ENCODE measurements around the gene SCAMP4.
A peak's percentile ranks its signal among the peaks of the same experiment; 100 is the strongest.
"Not testable (repeated sequence)": the region's sequence is repeated elsewhere in the genome, so short reads cannot be mapped to it uniquely, and the experiment has no call there.

Gene SCAMP4

DNA sequence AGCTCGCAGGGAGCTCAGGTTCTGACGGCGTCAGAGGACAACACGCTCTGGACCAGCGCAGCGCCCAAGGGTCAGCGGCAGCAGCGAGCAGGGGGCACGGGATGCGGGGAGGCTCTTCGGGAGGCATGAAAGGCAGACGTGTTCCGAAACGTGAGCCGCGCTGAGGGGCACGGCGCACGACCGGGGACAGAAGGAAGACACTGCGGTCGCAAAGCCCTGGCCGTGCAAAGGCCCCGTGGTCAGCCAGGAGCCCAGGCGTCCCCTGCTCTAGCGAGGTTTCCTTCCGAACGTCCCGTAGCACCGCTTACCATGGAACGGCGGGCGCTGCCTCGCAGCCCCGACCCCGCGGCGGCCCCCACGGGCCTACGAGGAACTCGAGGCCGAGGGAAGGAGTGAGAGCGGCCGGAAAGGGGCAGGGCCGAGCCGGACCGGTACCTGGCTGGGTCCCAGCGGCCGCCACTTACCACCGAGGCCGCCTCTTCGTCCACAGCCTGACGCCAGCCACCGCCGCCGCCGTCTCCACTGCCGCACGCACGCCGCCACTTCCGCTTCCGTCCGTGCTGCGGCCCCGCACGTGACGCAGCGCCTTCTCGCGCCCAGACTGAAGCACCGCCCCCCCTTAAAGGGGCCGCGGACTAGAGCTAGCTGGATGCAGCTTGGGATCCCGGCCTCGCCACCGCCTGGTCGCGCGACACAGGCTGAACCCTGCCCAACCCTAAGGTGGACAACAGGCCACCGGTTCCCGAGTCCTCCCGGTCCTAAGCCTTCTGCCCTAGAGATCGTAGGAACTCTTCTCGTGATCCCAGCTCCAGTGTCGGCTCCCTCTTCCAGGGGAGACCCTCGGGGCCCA lies 29.3 kb upstream of the SCAMP4 start:
- DNase-seq (peak; percentile 89), ATAC-seq (ENCODE audit: insufficient read depth, low read depth) (peak; percentile 96)
- peaks cover 42% of the 10 kb centered on the region for H4K20me1 ChIP-seq (ENCODE audit: insufficient read depth, low read length)
- H3K9me3 ChIP-seq (ENCODE audit: insufficient read depth, low read length, severe bottlenecking) = no peaks in the 10 kb centered on the region
- peak overlapping the region; percentile 74 for H3K27ac ChIP-seq (ENCODE audit: low read length)
- H3K4me1 ChIP-seq (ENCODE audit: insufficient read depth, low read length) = peaks cover 40% of the 10 kb centered on the region
- H3K79me2 ChIP-seq (ENCODE audit: insufficient read depth, low read length) = peaks cover 62% of the 10 kb centered on the region
- peak overlapping the region; percentile 91 for H2AFZ ChIP-seq (ENCODE audit: low read depth, low read length)
- peak overlapping the region; percentile 99 to 100 for H3K4me3 ChIP-seq (ENCODE audit: low read depth in 1 of 2, low read length in 2 of 2)
- H3K27me3 ChIP-seq (ENCODE audit: insufficient read depth, low read length, poor library complexity) = no peaks in the 10 kb centered on the region
- H3K36me3 ChIP-seq (ENCODE audit: insufficient read depth, low read length) = peaks cover 37% of the 10 kb centered on the region
- no peak for TF ChIP-seq EZH2 (IDR thresholded peaks at IDR 0.05; ENCODE audit: borderline replicate concordance, low read depth, low read length, severe bottlenecking)
- TF ChIP-seq, protein P1, sequence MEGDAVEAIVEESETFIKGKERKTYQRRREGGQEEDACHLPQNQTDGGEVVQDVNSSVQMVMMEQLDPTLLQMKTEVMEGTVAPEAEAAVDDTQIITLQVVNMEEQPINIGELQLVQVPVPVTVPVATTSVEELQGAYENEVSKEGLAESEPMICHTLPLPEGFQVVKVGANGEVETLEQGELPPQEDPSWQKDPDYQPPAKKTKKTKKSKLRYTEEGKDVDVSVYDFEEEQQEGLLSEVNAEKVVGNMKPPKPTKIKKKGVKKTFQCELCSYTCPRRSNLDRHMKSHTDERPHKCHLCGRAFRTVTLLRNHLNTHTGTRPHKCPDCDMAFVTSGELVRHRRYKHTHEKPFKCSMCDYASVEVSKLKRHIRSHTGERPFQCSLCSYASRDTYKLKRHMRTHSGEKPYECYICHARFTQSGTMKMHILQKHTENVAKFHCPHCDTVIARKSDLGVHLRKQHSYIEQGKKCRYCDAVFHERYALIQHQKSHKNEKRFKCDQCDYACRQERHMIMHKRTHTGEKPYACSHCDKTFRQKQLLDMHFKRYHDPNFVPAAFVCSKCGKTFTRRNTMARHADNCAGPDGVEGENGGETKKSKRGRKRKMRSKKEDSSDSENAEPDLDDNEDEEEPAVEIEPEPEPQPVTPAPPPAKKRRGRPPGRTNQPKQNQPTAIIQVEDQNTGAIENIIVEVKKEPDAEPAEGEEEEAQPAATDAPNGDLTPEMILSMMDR (IDR thresholded peaks at IDR 0.05; ENCODE audit: borderline replicate concordance, extremely low read depth, low read length, poor library complexity, severe bottlenecking) = no peak
- H3K9ac ChIP-seq (ENCODE audit: low read depth, low read length) = peak overlapping the region; percentile 98
- peak overlapping the region; percentile 83 for H3K4me2 ChIP-seq (ENCODE audit: insufficient read depth, low read length)

DNA sequence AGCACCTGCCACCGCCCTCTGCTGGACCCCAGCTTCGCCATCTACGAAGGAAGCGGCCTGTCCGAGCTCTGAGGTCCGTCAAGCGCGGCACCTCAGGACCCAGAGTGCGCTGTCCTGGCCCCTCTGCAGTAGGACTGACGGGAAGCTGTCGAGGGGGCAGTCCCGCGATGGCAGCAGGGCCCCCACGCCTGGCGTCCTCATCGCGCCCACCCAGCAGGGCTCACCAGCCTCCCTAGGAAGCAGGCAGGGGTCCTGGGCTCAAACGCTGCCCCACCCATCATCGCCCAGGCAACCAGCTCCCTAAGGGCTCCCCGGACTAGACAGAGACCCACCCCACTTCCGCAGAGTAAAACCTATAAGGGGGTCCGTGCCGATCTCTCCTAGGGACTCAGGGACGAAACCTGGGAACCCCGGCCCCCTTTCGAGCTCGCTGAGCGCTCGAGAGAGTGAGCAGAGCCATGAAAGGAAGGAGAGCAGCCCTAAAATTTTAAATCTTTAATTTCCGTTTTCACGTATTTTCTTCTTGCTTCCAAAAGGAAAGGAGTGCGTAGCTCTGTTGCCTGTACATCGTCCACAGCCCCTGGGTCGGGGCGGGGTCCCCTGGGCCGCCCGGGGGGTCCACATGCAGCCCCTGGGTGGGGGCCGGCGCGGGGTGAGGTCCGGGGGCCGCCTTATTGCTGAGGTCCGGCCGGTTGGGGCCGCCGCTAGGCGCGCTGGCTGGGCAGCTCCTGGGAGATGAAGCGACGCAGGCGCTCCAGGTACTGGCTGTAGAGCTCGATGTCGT lies 28.5 kb upstream of the SCAMP4 start:
- not testable (repeated sequence) for H3K9me3 ChIP-seq (ENCODE audit: insufficient read depth, low read length, severe bottlenecking); DNase-seq; H3K27me3 ChIP-seq (ENCODE audit: insufficient read depth, low read length, poor library complexity)
- Histone ChIP-seq H3K79me2 (ENCODE audit: insufficient read depth, low read length) (peaks cover 58% of the 10 kb centered on the region), H3K4me2 (ENCODE audit: insufficient read depth, low read length) (peak overlapping the region; percentile 83), H3K36me3 (ENCODE audit: insufficient read depth, low read length) (peaks cover 34% of the 10 kb centered on the region), H4K20me1 (ENCODE audit: insufficient read depth, low read length) (peaks cover 41% of the 10 kb centered on the region), H3K9ac (ENCODE audit: low read depth, low read length) (peak overlapping the region; percentile 98), H3K27ac (ENCODE audit: low read length) (peak overlapping the region; percentile 74), H3K4me3 (ENCODE audit: low read depth in 1 of 2, low read length in 2 of 2) (peak overlapping the region; percentile 99 to 100; a peak in 3 of 4 replicates), H2AFZ (ENCODE audit: low read depth, low read length) (peak overlapping the region; percentile 91), H3K4me1 (ENCODE audit: insufficient read depth, low read length) (peaks cover 40% of the 10 kb centered on the region)
- ATAC-seq (ENCODE audit: insufficient read depth, low read depth) = peak; percentile 5; the same call in 1 of the 3 replicates

DNA sequence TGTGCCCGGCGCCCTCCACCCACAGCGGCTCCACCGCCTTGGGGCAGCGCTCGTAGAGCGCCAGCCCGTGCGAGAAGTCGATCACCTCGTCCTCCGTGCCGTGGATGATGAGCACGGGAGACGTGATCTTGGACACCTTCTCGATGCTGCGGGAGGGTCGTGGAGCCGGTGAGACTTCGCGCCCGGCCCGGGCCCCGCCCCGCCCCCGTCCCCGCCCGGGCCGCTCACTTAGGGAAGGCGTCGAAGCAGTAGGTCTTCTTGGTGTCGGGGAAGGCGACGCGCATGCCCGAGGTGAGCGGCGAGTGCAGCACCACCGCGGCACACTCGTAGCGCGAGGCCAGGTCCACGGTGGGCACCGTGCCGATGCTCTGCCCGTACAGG lies 27.9 kb upstream of the SCAMP4 start:
- H3K9ac ChIP-seq (ENCODE audit: low read depth, low read length); H2AFZ ChIP-seq (ENCODE audit: low read depth, low read length); DNase-seq; H3K4me2 ChIP-seq (ENCODE audit: insufficient read depth, low read length); H3K4me3 ChIP-seq (ENCODE audit: low read depth in 1 of 2, low read length in 2 of 2); ATAC-seq (ENCODE audit: insufficient read depth, low read depth); H3K27me3 ChIP-seq (ENCODE audit: insufficient read depth, low read length, poor library complexity); H3K9me3 ChIP-seq (ENCODE audit: insufficient read depth, low read length, severe bottlenecking); H3K27ac ChIP-seq (ENCODE audit: low read length): not testable (repeated sequence)
- Histone ChIP-seq H3K36me3 (ENCODE audit: insufficient read depth, low read length) (peaks cover 33% of the 10 kb centered on the region), H4K20me1 (ENCODE audit: insufficient read depth, low read length) (peaks cover 45% of the 10 kb centered on the region), H3K4me1 (ENCODE audit: insufficient read depth, low read length) (peaks cover 45% of the 10 kb centered on the region), H3K79me2 (ENCODE audit: insufficient read depth, low read length) (peaks cover 59% of the 10 kb centered on the region)

DNA sequence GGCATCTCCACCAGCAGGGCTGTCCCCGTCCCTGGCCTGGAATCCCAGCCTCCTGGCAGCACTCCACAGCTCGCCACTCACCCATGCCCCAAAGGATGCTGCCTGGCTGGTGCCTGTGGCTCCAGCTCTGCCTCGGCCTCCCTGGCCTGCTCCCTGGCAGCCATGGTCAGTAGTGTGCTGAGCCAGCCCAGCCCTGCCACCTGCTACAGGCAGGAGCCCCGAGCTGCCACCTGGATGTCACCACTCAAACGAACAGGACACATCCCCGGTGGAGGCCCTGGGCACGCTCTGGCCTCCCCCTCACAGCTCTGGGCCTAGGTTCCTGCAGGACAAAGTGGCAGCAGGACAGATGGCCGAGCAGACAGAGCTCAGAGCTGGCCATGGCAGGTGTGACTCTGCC lies 26.6 kb upstream of the SCAMP4 start:
- not testable (repeated sequence) for H3K4me3 ChIP-seq (ENCODE audit: low read depth in 1 of 2, low read length in 2 of 2); H3K9ac ChIP-seq (ENCODE audit: low read depth, low read length); H3K27me3 ChIP-seq (ENCODE audit: insufficient read depth, low read length, poor library complexity); H3K4me2 ChIP-seq (ENCODE audit: insufficient read depth, low read length); DNase-seq; H3K27ac ChIP-seq (ENCODE audit: low read length); ATAC-seq (ENCODE audit: insufficient read depth, low read depth); H2AFZ ChIP-seq (ENCODE audit: low read depth, low read length); H3K9me3 ChIP-seq (ENCODE audit: insufficient read depth, low read length, severe bottlenecking)
- H3K79me2 ChIP-seq (ENCODE audit: insufficient read depth, low read length) = peaks cover 59% of the 10 kb centered on the region
- H3K36me3 ChIP-seq (ENCODE audit: insufficient read depth, low read length) = peaks cover 27% of the 10 kb centered on the region
- peaks cover 44% of the 10 kb centered on the region for H4K20me1 ChIP-seq (ENCODE audit: insufficient read depth, low read length)
- peaks cover 49% of the 10 kb centered on the region for H3K4me1 ChIP-seq (ENCODE audit: insufficient read depth, low read length)

DNA sequence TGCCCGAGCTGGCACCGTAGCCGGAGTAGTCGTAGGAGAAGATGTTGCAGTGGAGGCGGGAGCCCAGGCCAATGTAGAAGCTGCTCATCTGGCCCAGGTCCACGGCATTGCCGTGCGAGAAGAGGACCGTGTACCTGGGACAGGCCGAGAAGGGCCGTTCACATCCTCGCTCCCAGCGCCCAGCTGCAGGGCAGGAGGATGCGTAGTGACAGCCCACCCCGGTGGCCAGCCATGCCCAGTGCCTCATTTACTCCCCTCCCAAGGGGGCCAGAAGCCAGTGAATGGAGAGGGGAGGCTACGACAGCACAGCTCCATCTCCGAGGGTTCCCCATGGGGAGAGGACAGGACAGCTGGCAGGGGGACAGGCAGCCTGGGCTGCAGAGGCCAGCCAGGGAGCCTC lies 25.2 kb upstream of the SCAMP4 start:
- not testable (repeated sequence) for H3K27ac ChIP-seq (ENCODE audit: low read length); H3K27me3 ChIP-seq (ENCODE audit: insufficient read depth, low read length, poor library complexity); DNase-seq; H3K9ac ChIP-seq (ENCODE audit: low read depth, low read length); H3K4me2 ChIP-seq (ENCODE audit: insufficient read depth, low read length); H3K4me3 ChIP-seq (ENCODE audit: low read depth in 1 of 2, low read length in 2 of 2); H2AFZ ChIP-seq (ENCODE audit: low read depth, low read length); H3K9me3 ChIP-seq (ENCODE audit: insufficient read depth, low read length, severe bottlenecking); ATAC-seq (ENCODE audit: insufficient read depth, low read depth)
- peaks cover 59% of the 10 kb centered on the region for H3K79me2 ChIP-seq (ENCODE audit: insufficient read depth, low read length)
- H3K4me1 ChIP-seq (ENCODE audit: insufficient read depth, low read length) = peaks cover 46% of the 10 kb centered on the region
- peaks cover 25% of the 10 kb centered on the region for H3K36me3 ChIP-seq (ENCODE audit: insufficient read depth, low read length)
- H4K20me1 ChIP-seq (ENCODE audit: insufficient read depth, low read length) = peaks cover 54% of the 10 kb centered on the region

All from DND-41 (cell line).